GM23248 (cell line): ENCODE results near the gene WDR59. TPM values are rescaled to one million over a fixed set of nuclear protein-coding genes. Genes with fewer than 3 reads are reported as not detected.
A peak's percentile ranks its signal among the peaks of the same experiment; 100 is the strongest.
"Not testable (repeated sequence)": the region's sequence is repeated elsewhere in the genome, so short reads cannot be mapped to it uniquely, and the experiment has no call there.

Experiments
- DNase-seq: peaks from one replicate; pipeline ENCODE4 v3.0.0-alpha.2; 2015
- H2AFZ ChIP-seq: fragments of 200-600 bp; sonication (generic); 2 replicates; pipeline ENCODE4 v1.6.1; 2016; ENCODE audit warnings: antibody characterized with exemption
- H3F3A ChIP-seq: fragments of 200-600 bp; sonication (generic); 2 replicates; pipeline ENCODE4 v1.6.1; 2016; ENCODE audit warnings: mild to moderate bottlenecking, antibody characterized with exemption, mixed run types; ENCODE audit not compliant: insufficient read depth
- H3K27ac ChIP-seq: fragments of 200-600 bp; sonication (generic); 2 replicates; pipeline ENCODE4 v1.5.1; 2016; ENCODE audit warnings: mild to moderate bottlenecking
- H3K27me3 ChIP-seq: fragments of 200-600 bp; sonication (generic); replicated peaks from 2 replicates; pipeline ENCODE4 v1.6.1; 2016; ENCODE audit warnings: mild to moderate bottlenecking; ENCODE audit not compliant: insufficient read depth
- H3K36me3 ChIP-seq: fragments of 200-600 bp; sonication (generic); 2 replicates; pipeline ENCODE4 v1.6.1; 2016; ENCODE audit warnings: low read depth, mild to moderate bottlenecking
- H3K4me1 ChIP-seq: fragments of 200-600 bp; sonication (generic); 2 replicates; pipeline ENCODE4 v1.6.1; 2016; ENCODE audit warnings: mild to moderate bottlenecking; ENCODE audit not compliant: insufficient read depth
- H3K4me2 ChIP-seq: fragments of 200-600 bp; sonication (generic); one replicate; pipeline ENCODE4 v1.6.1; 2016; ENCODE audit warnings: mild to moderate bottlenecking; ENCODE audit not compliant: unreplicated experiment
- H3K4me3 ChIP-seq: fragments of 200-600 bp; sonication (generic); 2 replicates; pipeline ENCODE4 v1.5.1; 2016; ENCODE audit warnings: mild to moderate bottlenecking
- H3K79me2 ChIP-seq: fragments of 200-600 bp; sonication (generic); 2 replicates; pipeline ENCODE4 v1.6.1; 2016; ENCODE audit warnings: mild to moderate bottlenecking; ENCODE audit not compliant: insufficient read depth
- H3K9ac ChIP-seq: fragments of 200-600 bp; sonication (generic); 2 replicates; pipeline ENCODE4 v1.6.1; 2016; ENCODE audit warnings: mild to moderate bottlenecking
- H3K9me2 ChIP-seq: fragments of 200-600 bp; sonication (generic); 2 replicates; pipeline ENCODE4 v1.6.1; 2016; ENCODE audit warnings: mixed run types, mild to moderate bottlenecking, moderate library complexity; ENCODE audit not compliant: insufficient read depth
- H3K9me3 ChIP-seq: fragments of 200-600 bp; sonication (generic); one replicate; pipeline ENCODE4 v1.6.1; 2017; ENCODE audit warnings: low read depth
- H4K20me1 ChIP-seq: fragments of 200-600 bp; sonication (generic); 2 replicates; pipeline ENCODE4 v1.6.0; 2016; ENCODE audit not compliant: insufficient read depth
- EZH2 ChIP-seq: fragments of 200-600 bp; sonication (generic); IDR thresholded peaks from 2 replicates; pipeline ENCODE4 v1.6.1; 2018; ENCODE audit warnings: antibody characterized with exemption, mild to moderate bottlenecking; ENCODE audit not compliant: insufficient read depth, poor library complexity, severe bottlenecking
- EZH2phosphoT487 ChIP-seq: fragments of 200-600 bp; sonication (generic); IDR thresholded peaks from 2 replicates; pipeline ENCODE4 v1.6.1; 2018; ENCODE audit warnings: antibody characterized with exemption, moderate library complexity, mild to moderate bottlenecking, low read depth; ENCODE audit not compliant: insufficient read depth
- WGBS, 2 experiments: methylation state at CpG; one replicate each; pipeline ENCODE4 v1.1.6; 2015 to 2017; ENCODE audit warnings: low lambda C conversion rate in 2 of 2, low coverage in 1 of 2; ENCODE audit errors: missing lambda C conversion rate in 2 of 2; 5-methylcytosine and 5-hydroxymethylcytosine counted together
- in situ Hi-C: fragments of 300-500 bp; cut with MboI; formaldehyde crosslinking; loops from 2 replicates; pipeline ENCODE4 v1.15.0; 2020
- polyA plus RNA-seq: library from polyadenylated mRNA; unstranded; fragments of >200 nt; fragmentation: Nextera tagmentation; extraction: Ambion mirVana; gene quantifications from 2 replicates; pipeline ENCODE4 v1.2.1, GENCODE V29; 2016
- total RNA-seq: library from RNA; depleted of rRNA; stranded (reverse); fragments of >200 nt; shearing (Covaris generic); gene quantifications from 2 replicates; pipeline ENCODE4 v1.2.3, GENCODE V29; 2014

WDR59 gene
- total and polyA plus RNA-seq, 2 experiments from 2014 or later: 8.3 to 15.2 TPM

GRCh38 chr16:74991268-74991592 is 6.3 kb upstream of the WDR59 start:
- H3K9ac ChIP-seq: no peak overlapping the region
- in situ Hi-C loops: no loop called here
- no peaks in the 10 kb centered on the region for H3K79me2 ChIP-seq
- H3K4me1 ChIP-seq: no peaks in the 10 kb centered on the region
- 68 to 72% methylated on average over 5 of the region's 5 CpGs for WGBS, 2 experiments
- H2AFZ ChIP-seq: no peak overlapping the region
- H3K36me3 ChIP-seq: no peaks in the 10 kb centered on the region
- H4K20me1 ChIP-seq: no peaks in the 10 kb centered on the region
- no peak for DNase-seq
- H3K27me3 ChIP-seq: no peaks in the 10 kb centered on the region
- H3K9me2 ChIP-seq: no peaks in the 10 kb centered on the region
- H3K4me2 ChIP-seq: no peak overlapping the region
- H3K9me3 ChIP-seq: no peaks in the 10 kb centered on the region
- H3F3A ChIP-seq: no peaks in the 10 kb centered on the region
- no peak overlapping the region for H3K27ac ChIP-seq
- TF ChIP-seq EZH2phosphoT487 (no peak), EZH2 (no peak)
- no peak overlapping the region for H3K4me3 ChIP-seq

- Histone ChIP-seq H3K4me1 (no peaks in the 10 kb centered on the region), H3K9me3 (no peaks in the 10 kb centered on the region), H4K20me1 (no peaks in the 10 kb centered on the region), H3K27ac (no peak overlapping the region), H3K27me3 (no peaks in the 10 kb centered on the region), H3K4me3 (no peak overlapping the region), H3K9me2 (no peaks in the 10 kb centered on the region), H3K36me3 (no peaks in the 10 kb centered on the region), H2AFZ (no peak overlapping the region), H3K79me2 (no peaks in the 10 kb centered on the region), H3K4me2 (no peak overlapping the region), H3F3A (no peaks in the 10 kb centered on the region), H3K9ac (no peak overlapping the region)
- TF ChIP-seq EZH2 (no peak), EZH2phosphoT487 (no peak)
- no peak for DNase-seq
- WGBS, 2 experiments: 87 to 89% methylated on average over 10 of the region's 10 CpGs
- in situ Hi-C loops: no loop called here
These were observed 5.9 kb upstream of the WDR59 start for GRCh38 chr16:74990832-74991231.

- H3K4me3 ChIP-seq, H3K9me2 ChIP-seq, H3K4me1 ChIP-seq, H3K9me3 ChIP-seq, H3K9ac ChIP-seq, H3K79me2 ChIP-seq, in situ Hi-C loops, H3K36me3 ChIP-seq, DNase-seq, H4K20me1 ChIP-seq, H2AFZ ChIP-seq, H3K27ac ChIP-seq, H3K4me2 ChIP-seq, H3F3A ChIP-seq, H3K27me3 ChIP-seq: not testable (repeated sequence)
- 71 to 77% methylated on average over 3 of the region's 3 CpGs for WGBS, 2 experiments
These were observed 4.9 kb upstream of the WDR59 start for GRCh38 chr16:74989864-74990263.

GRCh38 chr16:74987027-74987681 is 2.2 kb upstream of the WDR59 start:
- no peaks in the 10 kb centered on the region for H3K36me3 ChIP-seq
- no peaks in the 10 kb centered on the region for H4K20me1 ChIP-seq
- H3K79me2 ChIP-seq: peaks cover 25% of the 10 kb centered on the region
- in situ Hi-C loops: no loop called here
- no peak for DNase-seq
- no peaks in the 10 kb centered on the region for H3K27me3 ChIP-seq
- H3F3A ChIP-seq: no peaks in the 10 kb centered on the region
- H3K9me2 ChIP-seq: no peaks in the 10 kb centered on the region
- 65 to 71% methylated on average over 8 of the region's 8 CpGs for WGBS, 2 experiments
- no peaks in the 10 kb centered on the region for H3K9me3 ChIP-seq
- no peak overlapping the region for H3K4me3 ChIP-seq
- no peak overlapping the region for H3K4me2 ChIP-seq
- TF ChIP-seq EZH2 (no peak), EZH2phosphoT487 (no peak)
- H2AFZ ChIP-seq: no peak overlapping the region
- no peaks in the 10 kb centered on the region for H3K4me1 ChIP-seq
- H3K27ac ChIP-seq: no peak overlapping the region
- no peak overlapping the region for H3K9ac ChIP-seq

GRCh38 chr16:74984194-74984528 is 762 bp downstream of the WDR59 start:
- no peaks in the 10 kb centered on the region for H3K9me2 ChIP-seq
- H4K20me1 ChIP-seq: no peaks in the 10 kb centered on the region
- WGBS, 2 experiments: 18 to 19% methylated on average over 12 to 13 of the region's 13 CpGs
- H3K9me3 ChIP-seq: no peaks in the 10 kb centered on the region
- in situ Hi-C loops: no loop called here
- peak overlapping the region; percentile 98 for H3K4me3 ChIP-seq
- H3K36me3 ChIP-seq: no peaks in the 10 kb centered on the region
- H3F3A ChIP-seq: no peaks in the 10 kb centered on the region
- H3K9ac ChIP-seq: peak overlapping the region; percentile 94
- no peak overlapping the region for H3K27ac ChIP-seq
- peak overlapping the region; percentile 91 for H2AFZ ChIP-seq
- TF ChIP-seq EZH2phosphoT487: no peak
- no peak for TF ChIP-seq EZH2
- no peak for DNase-seq
- peak overlapping the region; percentile 83 for H3K4me2 ChIP-seq
- no peaks in the 10 kb centered on the region for H3K4me1 ChIP-seq
- no peaks in the 10 kb centered on the region for H3K27me3 ChIP-seq
- peaks cover 27% of the 10 kb centered on the region for H3K79me2 ChIP-seq
